GM19328 (cell line): ENCODE data around the gene NPHP3.
A peak's percentile ranks its signal among the peaks of the same experiment; 100 is the strongest.

Experiments
- ATAC-seq: cut with Tn5 transposase; IDR thresholded peaks from one replicate; pipeline ENCODE4 v1.9.1; 2021; ENCODE audit warnings: mild to moderate bottlenecking, moderate library complexity; ENCODE audit not compliant: unreplicated experiment

Gene NPHP3

DNA sequence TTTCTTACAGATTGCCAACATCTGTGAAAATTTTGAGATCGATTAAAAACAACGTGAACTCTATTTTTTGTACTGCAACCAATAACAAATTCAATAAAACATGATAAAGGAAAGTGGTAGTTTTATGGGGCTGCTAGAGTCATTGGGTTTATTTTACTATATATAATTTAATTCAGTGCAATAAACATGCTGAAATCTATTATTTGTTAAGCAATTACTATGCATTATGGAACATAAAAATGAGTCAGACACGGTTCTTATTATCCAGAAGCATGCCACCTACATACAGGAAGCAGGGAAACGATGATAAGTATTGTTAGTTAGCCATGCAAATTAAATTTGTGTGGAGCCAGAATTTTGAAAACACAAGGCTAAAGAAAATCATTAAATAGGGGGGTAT is 27.2 kb downstream of the NPHP3 start:
- no peak for ATAC-seq

DNA sequence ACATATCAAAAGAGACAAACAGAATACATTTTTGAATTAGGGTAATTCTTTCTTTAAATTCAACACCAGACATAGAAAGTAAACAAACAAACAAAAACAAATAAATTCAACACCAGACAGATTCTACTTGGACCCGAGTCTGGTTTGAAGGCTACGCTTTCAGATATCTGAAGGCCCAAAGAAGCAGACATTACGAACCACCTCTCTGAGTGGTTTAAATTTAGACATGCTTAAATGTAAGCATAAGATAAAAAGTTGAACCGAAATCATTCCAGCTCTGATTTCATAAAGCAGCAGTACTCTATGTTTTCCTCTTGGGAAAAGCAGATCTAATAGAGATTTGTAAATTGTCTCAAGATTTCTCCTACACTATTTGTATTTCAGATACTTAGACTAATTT is 32.2 kb downstream of the NPHP3 start:
- ATAC-seq = no peak

DNA sequence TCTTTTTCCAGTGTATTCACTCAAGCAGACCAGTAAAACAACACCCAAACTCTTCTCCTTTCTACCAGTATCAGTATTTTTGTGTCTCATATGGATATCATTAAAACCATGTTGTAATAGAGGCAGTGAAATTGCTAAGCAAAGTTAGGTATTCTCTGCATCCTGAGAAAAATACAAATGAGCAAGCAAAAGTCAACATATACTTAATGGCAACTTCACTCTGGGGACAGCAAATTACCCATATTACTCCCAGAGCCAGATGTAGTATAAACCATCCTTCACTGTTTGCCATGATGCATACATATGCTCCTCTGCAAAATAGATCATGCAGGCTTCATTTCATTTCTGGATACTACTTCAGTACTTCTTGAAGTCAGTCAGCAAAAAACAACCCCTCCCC is 40.0 kb downstream of the NPHP3 start:
- no peak for ATAC-seq

DNA sequence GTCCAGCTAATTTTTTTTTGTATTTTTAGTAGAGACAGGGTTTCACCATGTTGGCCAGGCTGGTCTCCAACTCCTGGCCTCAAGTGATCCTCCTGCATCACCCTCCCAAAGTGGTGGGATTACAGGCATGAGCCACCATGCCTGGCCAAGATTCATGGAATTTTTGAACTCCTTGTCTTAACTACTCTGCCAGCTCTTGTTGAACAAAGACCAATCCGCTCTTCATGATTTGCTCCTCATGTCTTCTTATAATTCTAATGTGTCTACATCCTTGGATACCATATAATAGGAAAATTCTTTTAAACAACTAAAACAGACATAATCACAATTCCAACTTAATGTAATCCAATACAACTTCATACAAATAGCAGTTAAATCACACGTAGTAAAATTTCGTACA is 40.8 kb downstream of the NPHP3 start:
- ATAC-seq = no peak

DNA sequence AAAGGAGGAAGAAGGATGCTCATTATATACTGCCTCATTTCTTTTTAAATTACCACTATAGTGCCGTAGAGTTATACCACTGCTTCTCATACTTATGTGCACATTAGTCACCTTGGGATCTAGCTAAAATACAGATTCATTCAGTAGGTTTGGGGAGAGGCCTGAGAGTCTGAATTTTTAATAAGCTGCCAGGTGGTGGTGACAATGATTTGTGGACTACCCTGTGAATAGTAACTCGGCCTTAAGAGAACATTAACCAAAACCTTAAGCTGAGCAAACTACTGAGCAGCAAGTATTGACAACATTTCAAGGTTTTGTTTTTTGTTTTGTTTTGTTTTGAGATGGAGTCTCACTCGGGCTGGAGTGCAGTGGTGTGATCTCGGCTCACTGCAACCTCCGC is 42.3 kb downstream of the NPHP3 start:
- no peak for ATAC-seq

DNA sequence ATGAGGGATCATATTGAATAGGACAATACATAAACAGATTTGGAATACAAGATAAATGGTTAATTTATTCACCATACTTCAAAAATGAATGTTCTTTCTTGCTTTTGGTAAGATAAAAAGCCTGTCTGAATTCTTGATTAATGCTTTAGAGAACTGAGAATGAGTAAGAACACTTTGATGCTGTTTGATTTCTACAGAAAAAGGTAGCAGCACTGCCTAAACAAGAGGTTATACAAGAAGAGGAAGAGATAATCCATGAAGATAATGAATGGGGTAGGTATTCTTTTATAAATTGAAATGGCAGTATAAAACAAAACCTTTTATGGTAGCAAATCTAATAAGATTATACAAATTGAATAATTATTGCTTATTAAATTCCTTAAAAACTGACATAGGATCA is 46.8 kb downstream of the NPHP3 start:
- no peak for ATAC-seq

DNA sequence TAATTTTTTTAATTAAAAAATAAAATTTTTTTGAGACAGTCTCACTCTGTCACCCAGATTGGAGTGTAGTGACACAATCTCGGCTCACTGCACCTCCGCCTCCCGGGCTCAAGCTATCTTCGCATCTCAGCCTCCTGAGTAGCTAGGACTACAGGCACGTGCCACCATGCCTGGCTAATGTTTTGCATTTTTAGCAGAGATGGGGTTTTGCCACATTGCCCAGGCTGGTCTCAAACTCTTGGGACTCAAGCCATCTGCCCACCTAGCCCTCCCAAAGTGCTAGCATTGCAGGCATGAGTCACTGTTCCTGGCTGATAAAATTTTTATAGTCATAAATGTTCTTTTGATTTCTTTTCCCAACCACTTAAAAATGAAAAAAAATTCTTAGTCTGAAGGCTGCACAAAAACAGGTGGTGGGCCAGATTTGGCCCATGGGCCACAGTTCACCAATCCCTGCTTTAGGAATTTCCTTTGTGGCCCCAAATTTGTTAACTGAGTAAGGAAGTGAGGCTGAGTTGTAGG is 52.9 kb downstream of the NPHP3 start:
- no peak for ATAC-seq

DNA sequence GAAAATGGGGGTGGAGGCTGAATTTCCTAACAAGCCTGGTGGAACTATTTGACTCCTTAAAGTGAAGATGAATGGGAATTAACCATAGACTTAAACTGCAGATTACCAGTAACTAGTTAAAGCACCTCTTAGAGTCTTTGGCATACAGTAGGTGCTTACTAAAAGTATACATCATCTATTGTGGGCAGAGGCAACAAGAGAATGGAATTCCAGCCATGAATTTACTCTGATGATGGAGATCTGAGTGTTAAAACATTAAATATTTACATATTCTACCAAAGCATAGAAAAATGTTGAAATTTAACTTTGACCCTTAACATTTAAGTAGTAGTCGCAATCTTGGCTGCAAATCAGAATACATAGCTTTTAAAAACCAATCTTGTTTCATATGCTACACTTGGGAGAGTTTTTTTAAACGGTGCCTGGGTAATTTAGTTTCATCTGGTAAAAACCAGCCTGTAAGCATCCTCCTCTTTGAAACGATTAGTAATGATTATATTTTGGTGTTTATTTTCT is 56.9 kb downstream of the NPHP3 start:
- ATAC-seq = no peak

DNA sequence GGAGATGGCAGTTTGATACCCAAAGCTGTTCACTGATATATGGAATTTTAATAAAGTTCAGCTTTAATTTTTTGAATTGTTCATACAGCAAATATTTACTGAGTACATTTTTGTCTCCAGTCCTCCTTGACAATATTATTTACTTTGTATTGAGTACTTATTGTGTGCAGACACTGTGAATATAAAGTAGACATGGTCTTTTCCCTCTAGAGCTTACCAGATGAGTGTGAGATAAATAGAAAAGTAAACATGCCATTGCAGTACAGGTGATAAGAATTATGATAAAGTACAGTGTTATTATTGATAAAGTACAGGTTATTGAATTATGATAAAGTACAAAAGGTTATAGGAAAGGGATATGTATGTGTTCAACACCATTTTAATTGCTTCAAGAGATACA is 60.0 kb downstream of the NPHP3 start:
- no peak for ATAC-seq

DNA sequence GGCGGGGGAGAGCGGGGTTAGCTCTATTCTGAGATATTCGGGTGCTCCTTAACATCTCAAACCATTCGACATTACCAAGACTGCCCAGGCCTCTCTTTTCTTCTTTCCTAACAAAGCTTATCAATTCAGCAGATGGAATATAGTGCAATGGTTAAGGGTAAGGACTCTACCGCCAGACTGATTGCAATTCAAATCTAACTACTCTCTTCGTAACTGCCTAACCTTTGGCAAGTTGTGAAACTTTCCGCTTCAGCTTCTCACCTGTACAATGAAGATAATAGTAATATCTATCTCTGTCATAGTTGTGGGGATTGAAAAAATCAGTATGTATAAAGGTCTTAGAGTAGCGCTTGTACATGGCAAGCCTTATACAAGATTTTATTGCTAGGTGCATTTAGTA is 61.1 kb downstream of the NPHP3 start:
- no peak for ATAC-seq

DNA sequence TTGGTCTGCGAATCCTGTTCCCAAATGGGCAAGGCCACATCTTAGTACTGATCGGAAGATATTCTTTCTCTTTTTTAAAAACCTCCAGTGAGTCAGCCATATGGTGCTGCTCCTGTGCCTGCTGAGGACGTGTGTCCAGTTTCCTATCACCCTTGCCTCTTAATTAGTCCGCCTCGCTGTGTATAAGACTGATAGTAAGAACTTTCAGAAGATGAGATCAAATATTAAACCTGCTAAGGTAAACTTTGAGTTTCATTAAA is 61.5 kb downstream of the NPHP3 start:
- no peak for ATAC-seq

DNA sequence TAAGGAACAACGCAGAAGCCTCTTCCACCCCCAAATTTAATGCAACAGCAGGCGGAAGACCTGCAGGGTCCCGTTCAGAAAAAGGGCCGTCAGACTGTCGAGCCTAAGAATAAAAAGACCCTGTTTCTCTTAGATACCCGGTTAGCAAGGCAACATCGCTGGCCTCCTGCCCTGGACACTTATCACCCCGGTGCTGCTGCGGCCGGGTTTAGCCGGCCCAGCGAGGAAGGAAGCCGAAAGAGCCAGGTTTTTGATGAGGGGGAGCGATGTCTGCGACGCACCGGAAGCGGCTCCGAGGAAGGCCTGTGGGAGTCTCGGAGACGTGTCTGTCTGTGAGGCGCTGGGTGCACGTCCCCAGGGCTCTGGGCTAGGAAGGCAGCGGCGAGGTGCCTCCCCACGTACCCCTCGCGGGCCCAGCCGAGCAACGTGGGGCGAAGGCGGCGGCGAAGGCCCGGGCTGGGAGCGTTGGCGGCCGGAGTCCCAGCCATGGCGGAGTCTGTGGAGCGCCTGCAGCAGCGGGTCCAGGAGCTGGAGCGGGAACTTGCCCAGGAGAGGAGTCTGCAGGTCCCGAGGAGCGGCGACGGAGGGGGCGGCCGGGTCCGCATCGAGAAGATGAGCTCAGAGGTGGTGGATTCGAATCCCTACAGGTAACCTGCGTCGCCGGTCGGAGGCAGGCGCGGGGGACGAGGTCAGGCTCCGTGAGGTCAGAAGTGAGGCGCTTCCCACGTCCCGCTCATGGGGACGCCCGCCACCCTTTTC is 62.0 kb downstream of the NPHP3 start, which contains the start of gene UBA5:
Gene UBA5 (plus strand): TSS at position 278 of the 759 bp plus-strand sequence. CDS start 209 bp downstream, at position 487.
- peak; percentile 73 for ATAC-seq

DNA sequence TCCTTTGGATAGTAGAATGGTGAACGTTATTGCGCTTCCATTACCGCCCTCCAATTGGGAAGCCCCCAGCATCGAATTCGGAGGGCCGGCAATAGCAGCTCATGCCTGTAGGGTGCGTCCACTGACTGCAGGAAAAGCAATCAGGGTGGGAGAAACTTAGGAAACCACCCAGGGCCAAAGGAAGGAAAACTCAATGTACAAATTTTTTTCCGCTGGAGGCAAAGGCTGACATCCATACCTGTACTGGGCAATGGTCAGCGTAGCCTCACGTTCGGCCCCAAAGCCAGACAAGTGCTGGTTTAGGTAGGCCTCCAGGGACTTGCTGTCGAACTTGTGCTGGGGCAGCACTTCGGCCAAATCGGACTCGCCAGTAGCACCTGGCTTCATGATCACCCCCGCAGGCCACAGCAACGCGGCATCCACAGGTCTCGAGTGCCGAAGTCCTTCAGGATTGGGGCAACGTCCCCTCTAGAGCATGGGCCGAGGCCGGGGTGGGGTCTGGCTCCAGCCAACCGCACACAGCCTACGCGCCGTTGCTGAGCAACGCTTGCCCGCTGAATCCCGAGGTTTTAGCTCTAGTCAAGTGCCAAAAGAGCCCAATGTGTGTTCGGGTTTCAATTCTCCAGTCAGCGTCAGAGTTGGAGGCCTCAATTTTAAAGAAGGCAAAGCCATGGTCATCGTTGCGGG is 62.7 kb downstream of the NPHP3 start, which contains the start of gene ACAD11:
Gene ACAD11 (minus strand): TSS at position 445 of the 687 bp plus-strand sequence. CDS start 58 bp downstream, at position 387.
- ATAC-seq = peak; percentile 48

DNA sequence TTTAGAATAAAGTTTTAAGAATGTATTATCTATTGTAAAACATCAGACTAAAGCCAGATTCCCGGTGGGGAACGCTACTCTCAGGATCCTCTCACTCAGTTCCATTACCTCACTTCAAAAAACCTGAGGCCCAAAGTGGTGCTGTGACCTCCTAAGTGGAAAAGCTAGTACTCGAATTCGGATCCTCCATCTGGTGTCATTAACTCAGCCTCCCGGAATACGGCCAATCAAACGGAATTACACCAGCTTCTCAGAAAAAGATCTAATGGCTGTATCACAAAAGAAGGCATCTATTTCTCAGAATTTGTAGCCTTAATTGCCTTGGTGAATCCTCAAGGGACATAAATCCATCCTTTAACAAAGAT is 63.2 kb downstream of the NPHP3 start:
- ATAC-seq = no peak

DNA sequence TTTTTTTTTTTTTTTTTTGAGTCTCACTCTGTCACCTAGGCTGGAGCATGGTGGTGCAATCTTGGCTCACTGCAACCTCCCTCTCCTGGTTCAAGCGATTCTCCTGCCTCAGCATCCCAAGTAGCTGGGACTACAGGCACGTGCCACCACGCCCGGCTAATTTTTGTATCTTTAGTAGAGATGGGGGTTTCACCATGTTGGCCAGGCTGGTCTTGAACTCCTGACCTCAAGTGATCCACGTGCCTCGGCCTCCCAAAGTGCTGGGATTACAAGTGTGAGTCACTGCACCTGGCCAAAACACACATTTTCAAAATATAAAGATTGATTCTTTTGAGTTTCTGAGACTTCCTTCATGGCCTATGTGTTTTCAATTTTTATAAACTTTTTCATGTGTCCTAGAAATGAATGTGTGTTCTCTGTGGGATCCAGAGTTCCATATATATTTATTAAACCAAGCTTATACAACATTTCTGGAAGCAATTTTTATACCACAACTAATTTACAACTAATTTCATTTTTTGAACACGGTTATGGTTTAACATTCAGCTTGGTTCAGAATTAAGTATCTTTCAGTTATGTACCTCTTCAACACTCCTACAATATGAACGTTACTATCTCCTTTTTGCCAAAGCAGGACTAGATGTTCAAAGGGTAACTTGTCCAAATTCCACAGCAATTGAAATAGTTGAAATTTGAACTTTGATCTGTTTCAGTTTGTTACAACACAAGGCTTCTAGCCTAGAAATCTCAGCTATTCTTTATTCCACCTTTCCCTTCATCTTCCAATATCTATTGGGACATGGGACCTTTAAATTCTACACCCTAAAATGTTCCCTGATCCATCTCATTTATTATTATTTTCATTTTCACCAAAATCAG is 64.1 kb downstream of the NPHP3 start:
- ATAC-seq = no peak

DNA sequence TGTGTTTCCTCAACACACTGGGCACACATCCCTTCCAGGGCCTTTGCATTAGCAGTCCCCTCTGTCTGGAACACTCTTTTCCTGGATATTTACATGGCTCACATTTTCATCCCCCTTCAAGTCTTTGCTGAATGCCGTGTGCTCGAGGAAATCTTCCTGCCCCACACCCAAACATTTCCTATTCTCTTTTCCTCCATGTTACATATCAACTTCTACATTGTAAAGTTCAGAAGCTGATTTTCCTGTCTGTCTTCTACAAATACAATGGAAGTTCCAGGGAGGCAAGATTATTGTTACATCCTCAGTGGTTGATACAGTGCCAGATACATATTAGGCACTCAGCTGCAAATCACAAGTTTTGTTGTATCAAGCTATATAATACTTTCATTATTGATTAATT is 66.7 kb downstream of the NPHP3 start:
- no peak for ATAC-seq

DNA sequence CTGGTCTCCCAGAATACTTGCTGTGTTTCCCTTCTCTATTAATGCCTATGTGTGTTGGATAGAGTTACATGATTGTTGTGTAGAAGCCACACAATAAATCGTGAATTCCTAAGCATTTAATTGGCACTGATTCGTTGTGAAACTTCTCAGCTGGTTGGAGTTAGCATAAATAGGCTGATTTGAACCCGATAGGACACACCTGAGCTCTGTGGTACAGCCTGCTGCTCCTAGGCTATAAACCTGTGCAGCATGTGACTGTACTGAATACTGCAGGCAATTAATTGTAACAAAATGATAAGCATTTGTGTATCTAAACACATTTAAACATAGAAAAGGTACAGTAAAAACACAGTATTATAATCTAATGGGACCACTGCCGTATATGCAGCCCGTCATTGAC is 67.5 kb downstream of the NPHP3 start:
- no peak for ATAC-seq

DNA sequence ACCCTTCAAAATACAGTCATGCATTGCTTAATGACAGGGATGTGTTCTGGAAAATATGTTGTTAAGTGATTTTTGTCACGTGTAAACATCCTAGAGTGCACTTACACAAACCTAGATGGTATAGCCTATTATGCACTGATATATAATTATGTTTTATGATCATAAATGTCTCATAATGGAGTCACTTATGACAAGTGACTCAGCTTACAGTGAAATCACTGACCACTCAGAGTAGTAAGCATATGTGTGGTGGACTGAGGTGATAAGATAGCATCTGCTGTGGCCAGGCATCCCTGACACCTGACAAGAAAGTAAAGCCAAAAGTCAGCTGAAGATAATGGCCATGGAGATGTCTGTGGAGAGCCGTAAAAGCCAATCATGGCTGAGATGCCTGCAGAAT is 68.0 kb downstream of the NPHP3 start:
- no peak for ATAC-seq

DNA sequence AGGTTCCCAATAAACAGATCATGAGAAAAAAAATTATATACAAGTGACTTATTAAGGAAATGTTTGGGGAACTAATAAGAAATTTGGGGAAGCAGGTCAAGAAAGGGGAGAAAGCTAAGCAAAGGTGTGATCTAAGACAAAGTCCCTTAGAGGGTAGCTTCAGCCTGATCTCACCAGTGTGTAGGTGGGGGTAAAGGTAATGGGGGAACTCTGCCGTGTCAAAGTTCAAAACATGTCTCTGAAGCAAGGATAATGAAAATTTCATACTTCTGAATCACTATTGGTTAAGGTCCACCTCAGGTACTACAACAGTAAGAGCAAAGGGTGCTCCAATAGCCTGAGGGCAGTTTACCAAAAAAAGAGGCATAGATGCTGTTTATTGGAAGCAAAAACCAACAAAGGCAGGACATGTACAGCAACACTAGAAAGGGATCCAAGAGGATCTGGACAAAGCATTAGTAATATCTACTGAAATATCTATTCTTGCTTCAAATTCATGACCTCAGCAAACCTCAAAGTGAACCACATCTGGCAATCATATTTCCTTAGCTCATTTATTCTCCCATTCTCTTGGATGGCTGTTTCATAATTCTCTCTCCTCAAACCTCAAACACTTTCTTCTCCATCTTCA is 69.5 kb downstream of the NPHP3 start:
- ATAC-seq = no peak

DNA sequence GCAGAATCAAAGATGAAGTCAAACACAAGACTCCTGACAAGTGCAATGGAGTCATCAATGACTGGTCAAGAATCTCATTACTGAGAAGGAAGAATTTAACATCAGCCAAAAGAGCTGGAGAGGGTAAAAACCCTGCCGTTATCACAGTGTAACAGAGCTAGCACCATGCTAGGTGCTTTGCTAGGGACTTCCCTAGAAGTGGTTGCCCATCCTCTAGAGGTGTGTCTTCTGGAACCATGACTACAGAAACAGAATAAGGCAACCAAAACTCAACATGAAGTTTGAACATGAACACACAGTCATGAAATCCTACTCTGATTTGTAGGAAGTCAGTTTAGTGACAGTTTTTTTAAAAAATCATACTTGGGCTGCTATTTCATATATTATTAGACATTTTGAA is 72.1 kb downstream of the NPHP3 start:
- ATAC-seq = no peak

DNA sequence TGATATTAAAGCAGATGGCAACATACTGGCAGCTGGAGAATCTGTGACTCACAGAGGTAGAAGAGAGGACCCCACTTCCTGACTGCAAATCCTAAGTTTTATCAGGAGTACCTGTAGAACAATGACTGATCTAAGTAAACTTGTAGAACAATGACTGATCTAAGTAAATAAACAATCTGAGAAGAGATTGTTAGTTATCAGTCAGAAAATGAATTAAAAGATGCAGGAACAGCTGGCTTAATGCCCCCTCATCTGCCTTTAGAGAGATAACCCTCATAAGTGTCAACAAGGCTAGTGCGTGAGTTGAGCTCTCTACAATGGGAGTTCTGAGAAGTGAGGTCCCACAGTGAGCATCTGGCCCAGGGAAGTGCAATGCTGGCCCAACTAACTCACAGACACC is 77.2 kb downstream of the NPHP3 start:
- ATAC-seq = no peak
